GM03348 (cell line): Measurements from ENCODE around the gene OPRM1.
"Not testable (repeated sequence)": the region's sequence is repeated elsewhere in the genome, so short reads cannot be mapped to it uniquely, and the experiment has no call there.

Experiments
- DNase-seq: peaks from one replicate; pipeline ENCODE4 v3.0.0; 2012; ENCODE audit warnings: low spot score

The OPRM1 gene

GRCh38 chr6:154154389-154154967 is 115.4 kb downstream of the OPRM1 start:
- DNase-seq, result peak; percentile 61

GRCh38 chr6:154156135-154156896 is 117.3 kb downstream of the OPRM1 start:
- DNase-seq, result peak; percentile 31

GRCh38 chr6:154157082-154157481 is 118.0 kb downstream of the OPRM1 start:
- no peak for DNase-seq

- no peak for DNase-seq
Observed at GRCh38 chr6:154157706-154158105, 118.7 kb downstream of the OPRM1 start.

GRCh38 chr6:154159126-154159525 is 120.1 kb downstream of the OPRM1 start:
- no peak for DNase-seq

- no peak for DNase-seq
Observed at GRCh38 chr6:154161689-154162088, 122.6 kb downstream of the OPRM1 start.

GRCh38 chr6:154164397-154164796 is 125.4 kb downstream of the OPRM1 start:
- DNase-seq, result peak; percentile 48

- no peak for DNase-seq
Observed at GRCh38 chr6:154165478-154165877, 126.4 kb downstream of the OPRM1 start.

- no peak for DNase-seq
Observed at GRCh38 chr6:154166140-154166539, 127.1 kb downstream of the OPRM1 start.

- DNase-seq, result no peak
Observed at GRCh38 chr6:154167126-154167525, 128.1 kb downstream of the OPRM1 start.

- no peak for DNase-seq
Observed at GRCh38 chr6:154169193-154169847, 130.3 kb downstream of the OPRM1 start.

- DNase-seq, result no peak
Observed at GRCh38 chr6:154170106-154170505, 131.1 kb downstream of the OPRM1 start.

- not testable (repeated sequence) for DNase-seq
Observed at GRCh38 chr6:154172393-154172792, 133.4 kb downstream of the OPRM1 start.

GRCh38 chr6:154179434-154179833 is 140.4 kb downstream of the OPRM1 start:
- DNase-seq, result no peak

- DNase-seq, result no peak
Observed at GRCh38 chr6:154187203-154187602, 148.2 kb downstream of the OPRM1 start.

GRCh38 chr6:154187714-154188113 is 148.7 kb downstream of the OPRM1 start:
- no peak for DNase-seq

- DNase-seq, result no peak
Observed at GRCh38 chr6:154196333-154196885, 157.4 kb downstream of the OPRM1 start.

- DNase-seq, result no peak
Observed at GRCh38 chr6:154197196-154197860, 158.3 kb downstream of the OPRM1 start.

GRCh38 chr6:154201688-154202087 is 162.6 kb downstream of the OPRM1 start:
- DNase-seq, result not testable (repeated sequence)

GRCh38 chr6:154202339-154202738 is 163.3 kb downstream of the OPRM1 start:
- no peak for DNase-seq

GRCh38 chr6:154202958-154203357 is 163.9 kb downstream of the OPRM1 start:
- no peak for DNase-seq

GRCh38 chr6:154206141-154206540 is 167.1 kb downstream of the OPRM1 start:
- DNase-seq, result no peak
